GM13977 (cell line): Measurements from ENCODE around the gene ENGASE.
"Not testable (repeated sequence)": the region's sequence is repeated elsewhere in the genome, so short reads cannot be mapped to it uniquely, and the experiment has no call there.

Experiments
- DNase-seq: peaks from one replicate; pipeline ENCODE4 v3.0.0; 2012; ENCODE audit warnings: low spot score
- in situ Hi-C: fragments of 300-500 bp; cut with MboI; formaldehyde crosslinking; loops from one replicate; pipeline ENCODE4 v1.12.0; 2022; ENCODE audit warnings: low sequenced_read_pairs, low pct_unique_long_range_greater_than_20kb, mixed read lengths, inconsistent platforms; ENCODE audit not compliant: unreplicated experiment
- TF ChIP-seq, protein P1 (sequence below): IDR thresholded peaks from 2 replicates; pipeline ENCODE4 v1.5.1; 2012; ENCODE audit warnings: mild to moderate bottlenecking, control low read depth; ENCODE audit not compliant: insufficient read depth; ENCODE audit errors: extremely low read depth, missing control alignments

Gene ENGASE

GRCh38 chr17:79028496-79029326 is 45.9 kb upstream of the ENGASE start:
- DNase-seq, result no peak
- TF ChIP-seq, protein P1, sequence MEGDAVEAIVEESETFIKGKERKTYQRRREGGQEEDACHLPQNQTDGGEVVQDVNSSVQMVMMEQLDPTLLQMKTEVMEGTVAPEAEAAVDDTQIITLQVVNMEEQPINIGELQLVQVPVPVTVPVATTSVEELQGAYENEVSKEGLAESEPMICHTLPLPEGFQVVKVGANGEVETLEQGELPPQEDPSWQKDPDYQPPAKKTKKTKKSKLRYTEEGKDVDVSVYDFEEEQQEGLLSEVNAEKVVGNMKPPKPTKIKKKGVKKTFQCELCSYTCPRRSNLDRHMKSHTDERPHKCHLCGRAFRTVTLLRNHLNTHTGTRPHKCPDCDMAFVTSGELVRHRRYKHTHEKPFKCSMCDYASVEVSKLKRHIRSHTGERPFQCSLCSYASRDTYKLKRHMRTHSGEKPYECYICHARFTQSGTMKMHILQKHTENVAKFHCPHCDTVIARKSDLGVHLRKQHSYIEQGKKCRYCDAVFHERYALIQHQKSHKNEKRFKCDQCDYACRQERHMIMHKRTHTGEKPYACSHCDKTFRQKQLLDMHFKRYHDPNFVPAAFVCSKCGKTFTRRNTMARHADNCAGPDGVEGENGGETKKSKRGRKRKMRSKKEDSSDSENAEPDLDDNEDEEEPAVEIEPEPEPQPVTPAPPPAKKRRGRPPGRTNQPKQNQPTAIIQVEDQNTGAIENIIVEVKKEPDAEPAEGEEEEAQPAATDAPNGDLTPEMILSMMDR, result no peak
- in situ Hi-C loops, result no loop called here

GRCh38 chr17:79029327-79030009 is 45.2 kb upstream of the ENGASE start:
- TF ChIP-seq, protein P1, result no peak
- DNase-seq, result no peak
- in situ Hi-C loops, result no loop called here

- in situ Hi-C loops, DNase-seq: not testable (repeated sequence)
These were observed 44.0 kb upstream of the ENGASE start for GRCh38 chr17:79030636-79031035.

DNA sequence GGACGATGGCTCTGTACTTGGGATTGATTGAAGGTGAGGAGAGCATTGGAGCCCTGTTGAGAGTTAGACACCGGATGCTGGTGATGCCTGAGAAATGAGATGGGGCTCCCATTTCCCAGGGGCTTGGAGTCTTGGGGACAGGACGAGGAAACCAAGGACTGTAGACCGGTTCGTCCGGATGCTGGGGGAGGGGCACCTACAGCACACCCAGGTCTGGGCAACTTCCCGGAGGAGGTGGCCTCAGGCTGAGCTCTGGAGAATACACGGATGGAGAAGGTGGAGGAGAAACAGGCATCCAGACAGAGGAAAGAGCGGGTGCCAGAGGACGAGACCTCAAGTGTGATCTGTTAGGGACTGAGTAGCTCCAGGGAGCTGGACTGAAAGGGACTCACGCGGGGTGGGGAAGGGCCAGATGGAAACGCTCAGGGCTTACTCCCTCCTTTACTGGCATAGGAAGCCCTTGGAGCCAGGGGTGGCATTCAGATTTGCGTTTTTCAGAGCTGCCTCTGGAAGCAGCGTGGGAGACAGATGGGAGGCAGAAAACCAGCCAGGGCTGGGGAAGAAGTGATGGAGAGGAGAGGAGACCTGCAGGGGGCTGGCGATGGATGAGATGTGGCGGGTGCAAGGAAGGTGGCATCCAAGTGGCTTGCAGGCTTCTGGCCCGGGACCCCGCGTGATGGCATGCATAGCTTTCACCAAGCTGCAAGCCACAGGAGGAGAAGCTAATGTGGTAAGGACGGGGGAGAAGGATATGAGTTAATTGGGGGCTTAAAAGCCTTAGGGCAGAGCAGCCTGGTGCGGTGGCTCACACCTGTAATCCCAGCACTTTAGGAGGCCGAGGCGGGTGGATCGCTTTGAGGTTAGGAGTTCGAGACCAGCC is 42.4 kb upstream of the ENGASE start:
- in situ Hi-C loops, result no loop called here
- DNase-seq, result no peak
- TF ChIP-seq, protein P1, result no peak

GRCh38 chr17:79033046-79033616 is 41.5 kb upstream of the ENGASE start:
- in situ Hi-C loops, result no loop called here
- no peak for DNase-seq
- TF ChIP-seq, protein P1, result no peak

DNA sequence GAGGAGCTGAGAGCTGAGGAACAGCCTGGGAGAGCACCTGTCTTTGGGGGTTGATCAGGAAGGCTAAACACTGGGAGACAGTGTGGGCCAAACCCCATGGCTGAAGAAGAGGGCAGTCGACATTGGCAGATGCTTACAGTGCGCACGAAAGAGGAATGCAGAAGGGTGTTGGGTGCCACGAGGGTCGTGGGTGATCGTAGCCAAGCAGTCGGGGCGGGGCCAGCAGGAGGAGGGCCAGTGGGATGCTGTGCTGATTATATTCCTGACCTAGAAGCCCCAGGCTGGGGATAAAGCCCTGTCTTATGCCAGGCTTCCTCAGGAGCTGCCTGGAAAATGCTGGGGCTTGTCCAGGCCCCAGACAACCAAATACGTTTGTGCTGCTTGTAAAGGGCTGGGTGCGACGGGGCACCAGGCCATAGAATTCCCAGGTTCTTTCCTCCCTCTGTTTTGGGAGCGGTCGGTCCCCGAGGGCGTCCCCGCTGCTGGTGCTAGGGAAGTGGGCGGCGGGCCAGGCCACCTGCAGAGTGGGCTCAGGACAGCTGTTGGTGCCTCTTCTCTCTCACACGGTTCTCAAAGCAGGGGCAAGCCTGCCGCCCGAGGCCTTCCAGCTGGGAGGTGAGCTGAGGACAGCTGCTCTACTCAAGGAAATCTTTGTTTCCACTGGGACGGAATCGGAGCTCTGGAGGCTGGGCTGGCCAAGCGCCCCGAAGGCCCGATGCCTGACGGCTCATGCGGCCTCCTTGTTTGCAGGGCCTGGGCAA is 40.7 kb upstream of the ENGASE start:
- in situ Hi-C loops, result no loop called here
- DNase-seq, result no peak

More for the DNA sequence above, 40.7 kb upstream of the ENGASE start:
- TF ChIP-seq, protein P1, result no peak
